HUES48 (cell line): ENCODE measurements around the gene FCGR3B.
"Not testable (repeated sequence)": the region's sequence is repeated elsewhere in the genome, so short reads cannot be mapped to it uniquely, and the experiment has no call there.

Source experiments
- H3K27ac ChIP-seq: one replicate; pipeline ENCODE4 v1.7.0; 2013; ENCODE audit warnings: low read depth, low read length, inconsistent platforms
- H3K27me3 ChIP-seq: 2 replicates; pipeline ENCODE4 v1.6.1; 2013; ENCODE audit warnings: mild to moderate bottlenecking, low read length; ENCODE audit not compliant: control insufficient read depth, insufficient read depth
- H3K36me3 ChIP-seq: 2 replicates; pipeline ENCODE4 v1.6.1; 2013; ENCODE audit warnings: low read length; ENCODE audit not compliant: control insufficient read depth, insufficient read depth
- H3K4me1 ChIP-seq: 2 replicates; pipeline ENCODE4 v1.6.1; 2013; ENCODE audit warnings: mild to moderate bottlenecking, low read length; ENCODE audit not compliant: control insufficient read depth, insufficient read depth
- H3K4me3 ChIP-seq: 2 replicates; pipeline ENCODE4 v1.5.1; 2013; ENCODE audit warnings: mild to moderate bottlenecking, low read depth, low read length
- H3K9ac ChIP-seq: 2 replicates; pipeline ENCODE4 v1.6.1; 2013; ENCODE audit warnings: mild to moderate bottlenecking, low read depth, low read length, moderate library complexity
- H3K9me3 ChIP-seq: 2 replicates; pipeline ENCODE4 v1.6.1; 2013; ENCODE audit warnings: low read length; ENCODE audit not compliant: control insufficient read depth, insufficient read depth

FCGR3B gene

DNA sequence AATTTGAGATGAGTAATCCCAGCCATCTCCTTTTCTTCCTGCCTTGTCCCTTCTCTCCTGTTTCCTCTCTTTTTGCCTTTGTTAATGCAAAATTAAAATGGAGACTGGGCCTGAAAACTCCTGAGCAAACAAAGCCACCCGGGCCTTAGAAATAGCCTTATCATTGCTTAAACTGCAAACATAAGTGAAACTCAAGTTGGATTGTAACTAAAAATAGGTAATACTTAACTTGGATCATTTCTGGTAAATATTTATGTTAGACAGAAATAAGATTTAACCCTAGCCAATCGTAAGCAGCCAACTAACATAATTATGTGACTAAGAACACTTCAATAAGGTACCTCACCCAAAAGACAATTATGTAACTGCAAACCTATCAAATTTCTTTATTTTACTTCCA, 35.4 kb downstream of the FCGR3B start:
- not testable (repeated sequence) for H3K27ac ChIP-seq

DNA sequence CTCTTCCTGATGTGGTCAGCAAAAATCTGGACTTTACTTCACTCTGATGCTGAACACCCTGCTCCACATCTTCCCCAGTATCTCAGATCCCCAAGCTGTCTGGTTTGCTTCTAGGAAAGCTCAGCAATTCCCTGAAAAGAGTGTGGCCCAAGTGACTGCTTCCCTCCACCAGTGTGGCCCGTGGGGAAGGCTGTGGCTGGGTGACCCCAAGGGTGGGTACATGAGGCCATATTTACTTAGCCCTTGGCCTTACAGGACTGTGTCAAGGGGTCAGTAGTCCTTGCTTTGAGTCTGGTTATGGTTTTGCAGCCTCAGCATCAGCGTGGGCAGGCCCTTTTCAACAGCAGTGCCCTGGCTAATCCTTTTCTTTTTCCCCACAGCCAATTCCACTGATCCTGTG, 35.8 kb downstream of the FCGR3B start:
- not testable (repeated sequence) for H3K9ac ChIP-seq, H3K4me3 ChIP-seq, H3K27ac ChIP-seq

More for the DNA sequence above, 35.4 kb downstream of the FCGR3B start:
- not testable (repeated sequence) for H3K9me3 ChIP-seq, H3K4me3 ChIP-seq, H3K4me1 ChIP-seq, H3K36me3 ChIP-seq, H3K27me3 ChIP-seq, H3K9ac ChIP-seq

DNA sequence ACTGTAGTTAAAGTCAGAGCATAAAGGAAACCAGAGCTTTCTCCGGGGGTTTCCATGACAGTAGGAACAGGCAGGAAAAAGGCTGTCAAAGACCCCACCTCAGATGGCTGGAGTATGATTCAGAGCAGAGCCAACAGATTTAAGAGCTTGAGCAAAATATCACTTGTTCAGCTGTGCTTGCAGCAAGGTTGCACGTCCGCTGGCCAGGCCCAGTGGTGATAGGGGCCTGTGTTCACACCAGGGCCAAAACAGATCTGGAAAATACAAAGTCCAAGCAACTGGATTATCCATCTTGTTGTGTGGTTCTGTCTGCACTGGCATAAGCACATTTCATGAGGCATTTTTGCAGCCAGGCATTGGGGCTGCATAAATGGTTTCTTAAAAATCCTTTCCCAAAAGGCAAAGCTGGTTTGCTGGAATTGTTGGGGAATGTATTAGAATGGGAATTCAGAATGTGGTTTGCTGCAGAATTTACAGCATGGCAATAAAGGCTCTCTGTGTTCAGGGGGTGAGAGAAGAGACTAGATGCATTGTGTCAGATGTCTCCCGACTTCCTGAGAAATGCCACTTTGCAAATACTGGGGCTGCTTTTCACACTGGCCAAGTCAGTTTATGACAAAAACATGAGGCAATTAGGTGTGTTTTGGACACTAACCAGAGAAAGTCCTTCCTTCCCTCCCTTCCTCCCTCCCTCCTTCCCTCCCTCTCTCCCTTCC, 36.5 kb downstream of the FCGR3B start:
- H3K9me3 ChIP-seq, H3K27me3 ChIP-seq, H3K4me1 ChIP-seq, H3K27ac ChIP-seq, H3K9ac ChIP-seq, H3K4me3 ChIP-seq, H3K36me3 ChIP-seq: not testable (repeated sequence)

More for the DNA sequence above, 35.8 kb downstream of the FCGR3B start:
- H3K9me3 ChIP-seq, H3K4me1 ChIP-seq, H3K36me3 ChIP-seq, H3K27me3 ChIP-seq: not testable (repeated sequence)

DNA sequence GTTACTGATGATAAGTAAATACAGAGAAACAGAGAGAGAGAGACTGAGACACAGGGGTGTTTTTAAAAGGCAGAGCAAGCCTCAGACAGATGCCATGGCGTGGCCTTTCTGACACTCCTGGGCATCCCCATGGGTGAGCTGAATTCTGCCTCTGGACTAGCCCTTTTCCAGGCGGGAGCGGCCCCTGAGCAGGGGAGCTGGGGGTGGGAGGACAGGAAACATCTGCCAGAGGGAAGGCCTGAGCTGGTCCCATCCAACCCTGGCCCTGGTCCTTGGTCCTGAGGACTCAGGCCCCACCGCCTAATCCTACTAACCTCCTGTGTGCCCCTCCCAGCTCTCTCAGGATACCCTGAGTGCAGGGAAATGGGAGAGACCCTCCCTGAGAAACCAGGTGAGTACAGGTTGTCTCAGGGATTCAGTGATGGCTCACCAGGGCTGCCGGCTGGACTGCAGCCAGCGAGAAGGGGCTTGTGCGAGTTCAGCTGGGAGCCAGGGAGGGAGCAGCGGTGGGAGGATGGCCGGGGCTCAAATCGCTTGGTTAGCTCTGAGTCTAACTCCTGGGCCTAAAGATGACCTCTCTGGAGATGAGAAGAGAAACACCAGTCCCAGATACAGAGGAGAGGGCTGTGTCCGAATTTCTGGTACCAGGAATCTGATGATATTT, 37.8 kb downstream of the FCGR3B start:
- H3K9me3 ChIP-seq, H3K4me3 ChIP-seq, H3K9ac ChIP-seq, H3K27ac ChIP-seq, H3K27me3 ChIP-seq, H3K36me3 ChIP-seq: not testable (repeated sequence)
- H3K4me1 ChIP-seq: peaks cover 12% of the 10 kb centered on the region; the same call in 1 of the 2 replicates

DNA sequence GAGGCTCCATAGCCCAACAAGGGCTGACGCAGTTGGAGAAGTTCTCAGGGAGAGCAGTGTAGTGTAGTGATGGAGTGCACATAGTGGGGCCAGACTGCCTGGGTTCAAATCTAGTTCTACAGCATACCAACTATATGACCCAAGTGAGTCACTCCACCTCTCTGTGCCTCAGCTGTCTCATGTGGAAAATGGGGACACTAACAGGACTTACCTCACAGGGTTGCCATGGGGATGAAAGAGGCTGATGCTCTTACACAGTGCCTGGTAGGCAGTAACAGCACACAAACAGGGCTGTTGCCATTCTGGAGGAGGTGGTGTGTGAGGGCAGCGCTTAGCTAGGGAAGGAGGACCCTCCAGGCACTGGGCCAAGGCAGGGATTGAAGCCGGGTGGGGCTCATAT, 38.4 kb downstream of the FCGR3B start:
- H3K9me3 ChIP-seq, H3K27ac ChIP-seq, H3K27me3 ChIP-seq, H3K4me3 ChIP-seq, H3K9ac ChIP-seq, H3K36me3 ChIP-seq: not testable (repeated sequence)
- peaks cover 12% of the 10 kb centered on the region; the same call in 1 of the 2 replicates for H3K4me1 ChIP-seq

DNA sequence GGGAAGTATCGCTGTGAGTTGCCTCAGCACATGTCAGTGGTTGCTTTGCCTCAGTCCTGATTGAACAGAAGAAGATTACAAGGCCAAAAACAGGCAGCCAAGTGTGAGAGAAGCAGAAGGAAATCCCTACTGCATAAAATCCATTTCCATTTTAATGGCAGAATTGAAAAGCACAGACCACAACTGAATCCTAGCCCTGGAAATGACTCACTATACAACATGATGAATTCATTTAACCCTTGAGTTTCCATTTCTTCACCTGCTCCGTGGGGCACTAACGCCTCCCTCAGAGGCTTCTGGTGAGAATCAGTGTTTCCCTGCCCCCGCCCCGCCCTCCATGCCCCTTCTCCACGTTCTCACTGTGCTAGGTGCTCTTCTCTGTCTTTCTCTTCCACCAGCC, 41.1 kb downstream of the FCGR3B start:
- not testable (repeated sequence) for H3K27me3 ChIP-seq, H3K36me3 ChIP-seq, H3K4me3 ChIP-seq, H3K4me1 ChIP-seq, H3K9ac ChIP-seq, H3K27ac ChIP-seq, H3K9me3 ChIP-seq

DNA sequence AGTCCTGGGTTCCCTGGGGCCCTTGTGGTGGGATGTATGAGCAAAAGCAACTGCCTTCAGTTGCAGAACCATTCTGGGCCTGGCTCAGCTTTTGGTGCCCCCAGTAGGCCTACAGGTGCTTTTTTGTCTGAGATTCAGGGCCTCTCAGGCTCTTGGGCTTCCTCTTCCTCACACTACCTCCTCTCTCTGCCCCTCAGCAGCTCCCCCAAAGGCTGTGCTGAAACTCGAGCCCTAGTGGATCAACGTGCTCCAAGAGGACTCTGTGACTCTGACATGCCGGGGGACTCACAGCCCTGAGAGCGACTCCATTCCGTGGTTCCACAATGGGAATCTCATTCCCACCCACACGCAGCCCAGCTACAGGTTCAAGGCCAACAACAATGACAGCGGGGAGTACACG, 41.6 kb downstream of the FCGR3B start:
- H3K27ac ChIP-seq, H3K36me3 ChIP-seq, H3K9me3 ChIP-seq, H3K4me3 ChIP-seq, H3K9ac ChIP-seq, H3K4me1 ChIP-seq, H3K27me3 ChIP-seq: not testable (repeated sequence)

DNA sequence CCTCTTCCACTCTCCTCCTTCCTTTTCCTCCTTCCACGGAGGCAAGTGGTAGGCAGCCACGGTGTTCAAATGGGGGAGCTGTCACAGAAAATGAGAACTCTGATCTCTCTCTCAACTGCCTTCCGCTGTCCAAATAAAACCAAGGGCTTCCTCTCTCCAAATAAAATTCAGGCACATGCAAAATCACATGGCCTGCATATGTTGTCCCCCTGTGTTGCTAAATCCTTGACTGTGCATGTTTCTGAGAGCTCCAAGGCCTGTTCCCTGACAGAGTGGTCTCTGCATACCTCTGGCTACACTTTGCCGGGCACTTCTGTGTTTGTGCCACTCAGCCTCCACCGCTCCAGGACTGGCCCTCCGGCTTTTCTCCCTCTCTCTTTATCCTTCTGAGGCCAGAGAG, 42.4 kb downstream of the FCGR3B start:
- H3K9ac ChIP-seq, H3K9me3 ChIP-seq, H3K4me1 ChIP-seq, H3K36me3 ChIP-seq, H3K27me3 ChIP-seq, H3K27ac ChIP-seq, H3K4me3 ChIP-seq: not testable (repeated sequence)

DNA sequence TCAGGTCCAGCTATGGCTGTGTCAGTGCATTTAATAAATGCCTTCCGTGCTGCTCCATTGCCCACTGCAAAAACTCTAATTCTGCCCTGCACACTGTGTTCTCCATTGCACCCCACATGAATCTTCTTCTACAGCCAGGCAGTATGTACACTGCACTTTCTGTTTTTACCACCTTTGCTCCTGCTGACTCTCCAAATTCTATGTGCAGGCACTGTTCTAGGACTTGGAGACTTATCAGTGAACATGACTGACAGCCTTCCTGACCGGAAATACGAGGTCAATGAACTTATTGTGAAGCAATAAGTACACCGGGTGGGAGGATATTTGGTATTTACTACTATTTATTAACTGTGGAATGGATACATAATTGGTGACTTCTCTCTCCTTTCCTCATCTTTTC, 48.1 kb downstream of the FCGR3B start:
- not testable (repeated sequence) for H3K27me3 ChIP-seq, H3K4me3 ChIP-seq

DNA sequence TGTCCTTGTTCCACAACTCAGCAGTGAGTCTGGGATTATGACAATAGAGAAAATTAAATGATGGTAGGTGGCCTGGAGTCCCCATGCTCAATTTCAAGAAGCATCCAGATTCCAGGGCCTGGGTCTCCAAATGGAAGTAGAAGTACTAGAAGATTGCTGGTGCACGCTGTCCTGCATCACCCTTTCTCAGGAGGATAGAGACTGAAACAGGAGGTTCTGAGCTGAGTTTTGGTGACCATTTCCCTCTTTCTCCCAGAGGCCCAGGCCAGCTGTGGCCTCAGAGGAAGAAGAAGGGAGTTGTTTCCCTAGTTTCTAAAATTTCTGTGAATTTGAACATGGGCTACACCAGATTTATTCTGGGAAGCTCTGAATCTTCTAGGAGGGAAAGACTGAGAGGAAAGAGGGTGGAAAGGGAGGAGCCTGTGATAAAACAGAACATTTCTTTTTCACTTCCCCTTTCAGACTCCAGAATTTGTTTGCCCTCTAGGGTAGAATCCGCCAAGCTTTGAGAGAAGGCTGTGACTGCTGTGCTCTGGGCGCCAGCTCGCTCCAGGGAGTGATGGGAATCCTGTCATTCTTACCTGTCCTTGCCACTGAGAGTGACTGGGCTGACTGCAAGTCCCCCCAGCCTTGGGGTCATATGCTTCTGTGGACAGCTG, 50.0 kb downstream of the FCGR3B start:
- H3K27me3 ChIP-seq, H3K4me1 ChIP-seq: not testable (repeated sequence)

More for the DNA sequence above, 48.1 kb downstream of the FCGR3B start:
- not testable (repeated sequence) for H3K36me3 ChIP-seq, H3K4me1 ChIP-seq, H3K9me3 ChIP-seq, H3K27ac ChIP-seq, H3K9ac ChIP-seq

DNA sequence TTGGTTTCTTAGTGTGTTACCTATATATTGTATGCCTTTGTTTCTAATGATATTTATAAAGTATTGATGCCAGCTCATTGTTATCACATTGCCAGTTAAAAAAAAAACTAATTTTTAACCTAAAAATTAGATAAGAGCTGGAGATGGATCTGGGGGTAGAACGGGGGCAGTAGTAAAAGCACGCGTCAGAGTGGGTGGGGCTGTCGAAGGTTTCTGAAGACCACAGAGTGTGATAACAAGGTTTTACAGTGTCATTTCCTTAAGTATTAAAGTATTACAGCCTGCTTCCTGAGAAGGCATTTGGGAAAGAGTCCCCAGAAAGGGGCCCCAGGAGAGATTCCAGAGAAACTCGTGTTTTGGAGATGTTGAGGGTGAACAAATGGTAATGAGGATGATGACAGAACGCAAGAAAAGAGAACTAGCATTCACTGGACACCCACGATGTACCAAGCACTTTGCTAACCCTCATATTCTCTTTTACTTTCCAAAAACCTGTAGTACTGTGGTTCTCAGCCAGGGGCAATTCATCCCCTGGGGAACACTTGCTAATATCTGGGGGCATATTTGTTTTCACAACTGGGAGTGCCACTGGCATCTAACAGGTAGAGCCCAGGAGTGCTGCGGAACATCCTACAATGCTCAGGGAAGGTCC, 51.0 kb downstream of the FCGR3B start:
- H3K4me3 ChIP-seq: not testable (repeated sequence)

More for the DNA sequence above, 50.0 kb downstream of the FCGR3B start:
- H3K9me3 ChIP-seq, H3K9ac ChIP-seq, H3K36me3 ChIP-seq, H3K27ac ChIP-seq, H3K4me3 ChIP-seq: not testable (repeated sequence)

More for the DNA sequence above, 51.0 kb downstream of the FCGR3B start:
- H3K4me1 ChIP-seq, H3K9me3 ChIP-seq, H3K27ac ChIP-seq, H3K27me3 ChIP-seq, H3K9ac ChIP-seq, H3K36me3 ChIP-seq: not testable (repeated sequence)
